Nephron progenitor cell (in vitro differentiated cells): ENCODE results near the gene SCAF8.

Experiments
- DNase-seq: peaks from one replicate; pipeline ENCODE4 v3.0.0; 2021
- H3K27ac Mint-ChIP-seq: 2 replicates; pipeline ENCODE4 v1.8.0; 2021; ENCODE audit warnings: mild to moderate bottlenecking, moderate library complexity, mixed read lengths
- H3K27me3 Mint-ChIP-seq: 2 replicates; pipeline ENCODE4 v1.8.0; 2021; ENCODE audit warnings: mild to moderate bottlenecking, low read depth, mixed read lengths; ENCODE audit not compliant: poor library complexity
- H3K36me3 Mint-ChIP-seq: 2 replicates; pipeline ENCODE4 v1.8.0; 2021; ENCODE audit warnings: low read depth, mixed read lengths
- H3K4me1 Mint-ChIP-seq: 2 replicates; pipeline ENCODE4 v1.8.0; 2021; ENCODE audit warnings: mixed read lengths
- H3K4me3 Mint-ChIP-seq: 2 replicates; pipeline ENCODE4 v1.8.0; 2021; ENCODE audit warnings: mild to moderate bottlenecking, moderate library complexity, mixed read lengths
- H3K9me3 Mint-ChIP-seq: 2 replicates; pipeline ENCODE4 v1.8.0; 2021; ENCODE audit warnings: mild to moderate bottlenecking, moderate library complexity, mixed read lengths
- TF ChIP-seq, protein P1 (sequence below): fragments of 200-600 bp; sonication (generic); IDR thresholded peaks from 2 replicates; pipeline ENCODE4 v1.5.0; 2021; ENCODE audit warnings: antibody characterized with exemption

SCAF8 gene

DNA sequence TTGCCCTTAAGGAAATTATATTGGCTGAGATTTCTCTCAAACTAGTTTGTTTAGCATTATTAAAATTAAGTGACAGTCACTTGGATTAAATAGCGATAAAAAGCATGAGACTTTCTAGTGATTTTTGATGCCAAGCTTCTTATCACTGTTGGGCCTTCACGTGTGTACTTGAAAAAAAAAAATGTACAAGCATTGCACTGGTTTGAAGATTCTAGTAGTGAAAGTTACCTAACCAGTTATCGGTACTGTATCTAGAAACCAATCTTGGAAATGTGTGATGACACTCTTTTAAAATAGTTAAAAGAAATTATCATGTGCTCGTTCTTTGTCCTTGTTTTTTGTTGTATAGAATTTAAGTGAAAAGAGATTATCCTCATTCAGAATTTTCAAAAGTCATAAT, 102.1 kb downstream of the SCAF8 start:
- Mint-ChIP-seq H3K4me3 (no peak overlapping the region), H3K9me3 (no peaks in the 10 kb centered on the region), H3K36me3 (peaks cover 44% of the 10 kb centered on the region), H3K27me3 (no peaks in the 10 kb centered on the region), H3K27ac (no peak overlapping the region), H3K4me1 (no peaks in the 10 kb centered on the region)
- TF ChIP-seq, protein P1, sequence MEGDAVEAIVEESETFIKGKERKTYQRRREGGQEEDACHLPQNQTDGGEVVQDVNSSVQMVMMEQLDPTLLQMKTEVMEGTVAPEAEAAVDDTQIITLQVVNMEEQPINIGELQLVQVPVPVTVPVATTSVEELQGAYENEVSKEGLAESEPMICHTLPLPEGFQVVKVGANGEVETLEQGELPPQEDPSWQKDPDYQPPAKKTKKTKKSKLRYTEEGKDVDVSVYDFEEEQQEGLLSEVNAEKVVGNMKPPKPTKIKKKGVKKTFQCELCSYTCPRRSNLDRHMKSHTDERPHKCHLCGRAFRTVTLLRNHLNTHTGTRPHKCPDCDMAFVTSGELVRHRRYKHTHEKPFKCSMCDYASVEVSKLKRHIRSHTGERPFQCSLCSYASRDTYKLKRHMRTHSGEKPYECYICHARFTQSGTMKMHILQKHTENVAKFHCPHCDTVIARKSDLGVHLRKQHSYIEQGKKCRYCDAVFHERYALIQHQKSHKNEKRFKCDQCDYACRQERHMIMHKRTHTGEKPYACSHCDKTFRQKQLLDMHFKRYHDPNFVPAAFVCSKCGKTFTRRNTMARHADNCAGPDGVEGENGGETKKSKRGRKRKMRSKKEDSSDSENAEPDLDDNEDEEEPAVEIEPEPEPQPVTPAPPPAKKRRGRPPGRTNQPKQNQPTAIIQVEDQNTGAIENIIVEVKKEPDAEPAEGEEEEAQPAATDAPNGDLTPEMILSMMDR: no peak
- DNase-seq: no peak

DNA sequence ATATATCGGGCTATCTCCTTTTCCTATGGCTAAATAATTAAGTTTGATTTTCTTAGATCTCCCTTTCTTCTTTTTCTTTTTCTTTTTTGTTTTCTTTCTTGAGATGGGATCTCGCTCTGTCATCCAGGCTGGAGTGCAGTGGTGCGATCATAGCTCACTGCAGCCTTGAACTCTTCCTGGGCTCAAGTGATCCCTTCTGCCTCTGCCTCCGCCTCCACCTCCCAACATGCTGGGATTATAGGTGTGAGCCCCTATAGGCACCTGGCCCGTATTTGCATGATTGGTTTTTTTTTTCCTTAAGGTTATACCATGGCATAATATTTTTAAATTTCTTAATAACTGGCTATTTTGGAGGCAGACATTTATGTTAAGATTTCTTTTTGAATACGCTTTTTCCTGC, 106.3 kb downstream of the SCAF8 start:
- Mint-ChIP-seq H3K4me3 (no peak overlapping the region), H3K27ac (no peak overlapping the region)
- DNase-seq: no peak

DNA sequence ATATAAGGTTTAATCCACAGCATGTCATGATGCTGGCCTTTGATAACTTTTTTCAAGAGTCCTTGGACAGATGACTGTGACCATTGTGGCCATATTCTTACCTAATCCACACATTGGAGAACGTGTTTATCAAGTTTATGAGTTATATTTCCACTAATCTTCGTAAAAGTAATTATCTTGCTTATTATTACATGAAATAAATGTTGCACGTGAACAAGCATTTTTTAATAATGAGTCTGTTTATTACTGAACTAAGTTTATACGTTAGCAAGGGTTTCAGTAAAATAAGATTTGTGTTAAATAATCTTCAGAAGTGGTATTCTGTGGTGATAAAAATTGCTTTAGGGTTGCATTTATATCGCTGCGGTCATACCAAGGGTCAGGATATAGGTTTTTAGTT, 107.1 kb downstream of the SCAF8 start:
- no peak for DNase-seq
- Mint-ChIP-seq H3K4me3 (no peak overlapping the region), H3K36me3 (peaks cover 26% of the 10 kb centered on the region), H3K4me1 (no peaks in the 10 kb centered on the region), H3K9me3 (no peaks in the 10 kb centered on the region), H3K27ac (no peak overlapping the region), H3K27me3 (no peaks in the 10 kb centered on the region)
- TF ChIP-seq, protein P1: no peak

More for the DNA sequence above, 106.3 kb downstream of the SCAF8 start:
- TF ChIP-seq, protein P1: no peak
- H3K4me1 Mint-ChIP-seq: no peaks in the 10 kb centered on the region
- peaks cover 20% of the 10 kb centered on the region for H3K36me3 Mint-ChIP-seq
- no peaks in the 10 kb centered on the region for H3K9me3 Mint-ChIP-seq
- H3K27me3 Mint-ChIP-seq: no peaks in the 10 kb centered on the region

DNA sequence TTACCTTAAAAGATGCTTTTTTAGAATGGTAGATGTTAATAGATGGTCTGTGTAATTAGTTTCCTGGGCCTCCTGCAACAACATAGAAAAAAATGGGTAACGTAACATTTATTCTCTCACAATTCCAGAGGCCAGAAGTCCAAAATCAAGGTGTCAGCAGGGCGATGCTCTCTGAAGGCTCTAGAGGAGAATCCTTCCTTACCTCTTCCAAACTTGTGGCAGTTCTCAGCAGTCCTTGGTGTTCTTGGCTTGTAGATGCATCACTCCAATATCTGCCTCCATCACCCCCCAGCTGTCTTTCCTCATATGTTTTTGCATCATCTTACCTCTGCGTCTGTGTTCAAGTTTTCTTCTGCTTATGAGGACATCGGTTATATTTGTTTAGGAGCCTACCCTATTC, 107.9 kb downstream of the SCAF8 start:
- DNase-seq: no peak
- H3K27me3 Mint-ChIP-seq: no peaks in the 10 kb centered on the region
- no peak overlapping the region for H3K27ac Mint-ChIP-seq
- peaks cover 27% of the 10 kb centered on the region for H3K36me3 Mint-ChIP-seq
- H3K9me3 Mint-ChIP-seq: no peaks in the 10 kb centered on the region
- no peak overlapping the region for H3K4me3 Mint-ChIP-seq
- H3K4me1 Mint-ChIP-seq: no peaks in the 10 kb centered on the region
- TF ChIP-seq, protein P1: no peak

DNA sequence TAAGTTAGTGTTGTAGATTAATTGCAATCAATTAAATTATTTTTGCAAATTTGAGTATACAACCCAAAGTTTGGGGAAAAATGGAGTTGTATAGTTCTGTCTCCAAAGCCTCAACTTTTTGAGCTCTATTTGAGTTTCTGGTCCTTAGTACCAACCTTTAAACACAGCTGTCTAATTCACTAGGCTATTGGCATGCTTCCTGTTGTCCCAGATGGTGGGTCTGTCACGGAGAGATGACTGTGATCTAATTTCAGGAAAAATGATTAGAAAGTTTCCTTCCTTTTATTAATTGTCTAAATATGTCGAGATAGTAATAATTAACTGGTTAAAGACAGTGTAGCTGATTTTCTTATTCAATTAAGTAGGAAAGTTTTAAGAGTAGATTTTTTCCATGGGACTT, 109.6 kb downstream of the SCAF8 start:
- H3K4me1 Mint-ChIP-seq: no peaks in the 10 kb centered on the region
- DNase-seq: no peak
- no peak overlapping the region for H3K4me3 Mint-ChIP-seq
- H3K27ac Mint-ChIP-seq: no peak overlapping the region
- peaks cover 25% of the 10 kb centered on the region for H3K36me3 Mint-ChIP-seq
- TF ChIP-seq, protein P1: no peak
- H3K9me3 Mint-ChIP-seq: no peaks in the 10 kb centered on the region
- H3K27me3 Mint-ChIP-seq: no peaks in the 10 kb centered on the region

DNA sequence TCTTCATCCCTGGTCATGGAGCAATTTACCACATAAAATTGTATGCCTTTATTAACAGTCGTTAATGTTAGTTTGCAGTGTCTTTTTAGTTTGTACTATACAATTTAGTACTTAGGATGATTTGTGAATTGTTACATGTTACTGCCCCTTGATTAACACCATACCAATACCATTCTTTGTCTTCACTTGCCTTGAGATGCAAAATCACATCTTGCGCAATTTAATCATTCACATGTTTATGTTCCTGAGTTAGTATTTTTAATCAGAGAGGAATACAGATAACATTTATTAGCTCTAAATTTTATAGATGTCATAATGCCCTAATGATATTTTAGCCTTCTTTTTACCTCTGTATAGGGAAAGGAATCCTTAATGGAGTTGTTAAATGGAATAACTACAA, 114.1 kb downstream of the SCAF8 start:
- H3K4me3 Mint-ChIP-seq: no peak overlapping the region
- peak overlapping the region; percentile 78 for H3K27ac Mint-ChIP-seq
- no peaks in the 10 kb centered on the region for H3K27me3 Mint-ChIP-seq
- H3K36me3 Mint-ChIP-seq: peaks cover 40% of the 10 kb centered on the region
- TF ChIP-seq, protein P1: no peak
- peaks cover 24% of the 10 kb centered on the region for H3K4me1 Mint-ChIP-seq
- DNase-seq: no peak
- H3K9me3 Mint-ChIP-seq: peaks cover 19% of the 10 kb centered on the region
